K562 (cell line): ENCODE results near the gene CASTOR1.

Experiments
- CTCF ChIP-seq, 3 experiments: IDR thresholded peaks in 2 of 3; conservative IDR thresholded peaks in 1 of 3; 2 replicates each; pipeline ENCODE4 v1.5.1; 2011 to 2012; ENCODE audit warnings: low read length in 3 of 3, mild to moderate bottlenecking in 3 of 3, control low read depth in 2 of 3, improper control_type of control experiment in 1 of 3, inconsistent platforms in 1 of 3, low read depth in 1 of 3, mixed read lengths in 1 of 3, moderate library complexity in 1 of 3; ENCODE audit not compliant: insufficient read depth in 2 of 3
- FOXM1 ChIP-seq, 2 experiments: fragments of 450-650 bp in 1 of 2; sonication (generic) in 1 of 2; formaldehyde crosslinking in 1 of 2; IDR thresholded peaks; 2 replicates each; pipeline versions ENCODE4 v1.6.1 to v1.9.0; 2017 to 2022; ENCODE audit warnings: low read depth in 2 of 2, mild to moderate bottlenecking in 2 of 2, missing genetic modification reagents in 1 of 2, moderate library complexity in 1 of 2
- MEF2D ChIP-seq: conservative IDR thresholded peaks from 2 replicates; pipeline ENCODE4 v1.6.1; 2016; ENCODE audit warnings: low read depth, missing genetic modification characterization, missing compliant biosample characterization
- NFIC ChIP-seq: fragments of 450-650 bp; IDR thresholded peaks from 2 replicates; pipeline ENCODE4 v1.6.1; 2017; ENCODE audit warnings: mild to moderate bottlenecking, inconsistent platforms
- POLR2A ChIP-seq: fragments of 450-650 bp; conservative IDR thresholded peaks from 2 replicates; pipeline ENCODE4 v1.6.1; 2016
- POLR2AphosphoS5 ChIP-seq: IDR thresholded peaks from 2 replicates; pipeline ENCODE4 v1.6.1; 2011; ENCODE audit warnings: mild to moderate bottlenecking, low read depth, low read length, moderate library complexity; ENCODE audit not compliant: control insufficient read depth, insufficient read depth
- TEAD1 ChIP-seq, 2 experiments: fragments of 450-650 bp in 1 of 2; sonication (generic) in 1 of 2; formaldehyde crosslinking; IDR thresholded peaks; 2 replicates each; pipeline versions ENCODE4 v1.4.0 to v1.8.0; 2020 to 2022; ENCODE audit warnings: mild to moderate bottlenecking in 2 of 2, missing genetic modification reagents in 1 of 2
- ZNF436 ChIP-seq: fragments of 250-450, 450-650 bp; sonication (Bioruptor Pico); formaldehyde crosslinking; IDR thresholded peaks from 2 replicates; pipeline ENCODE4 v1.7.0; 2020; ENCODE audit warnings: mild to moderate bottlenecking

GRCh38 chr22:30305519-30305905 lies 16.2 kb upstream of the CASTOR1 start:
- TF ChIP-seq CTCF (IDR thresholded peaks at IDR 0.05 in 2 of 3, conservative IDR thresholded peaks at IDR 0.05 in 1 of 3; ENCODE audit: insufficient read depth in 2 of 3, low read depth in 1 of 3, low read length in 3 of 3), result no peak
- TF ChIP-seq POLR2A, result no peak
- no peak for TF ChIP-seq NFIC
- TF ChIP-seq POLR2AphosphoS5, result no peak
- no peak for TF ChIP-seq FOXM1 (IDR thresholded peaks at IDR 0.05; ENCODE audit: low read depth)
- TF ChIP-seq FOXM1 (CRISPR knock-in tag; IDR thresholded peaks at IDR 0.05; ENCODE audit: low read depth), result no peak
- TF ChIP-seq ZNF436, result no peak
- no peak for TF ChIP-seq TEAD1 (CRISPR knock-in tag; IDR thresholded peaks at IDR 0.05)
- TF ChIP-seq MEF2D (tag), result no peak
